Trophoblast cell (in vitro differentiated cells and primary cell): ENCODE data around the gene MACROD2.

ENCODE experiments used
- DNase-seq, 2 donors: peaks; one replicate each; pipeline ENCODE4 v3.0.0-alpha.2; 2016
- H2AFZ ChIP-seq: 2 replicates; pipeline ENCODE4 v1.6.1; 2013; ENCODE audit warnings: low read length, moderate library complexity, mild to moderate bottlenecking; ENCODE audit not compliant: insufficient read depth, poor library complexity
- H2AK5ac ChIP-seq: 2 replicates; pipeline ENCODE4 v1.6.1; 2013; ENCODE audit warnings: mild to moderate bottlenecking, low read length
- H2BK120ac ChIP-seq: 2 replicates; pipeline ENCODE4 v1.6.1; 2013; ENCODE audit warnings: low read length, mild to moderate bottlenecking, moderate library complexity; ENCODE audit not compliant: insufficient read depth, poor library complexity
- H2BK12ac ChIP-seq: 2 replicates; pipeline ENCODE4 v1.6.1; 2013; ENCODE audit warnings: mild to moderate bottlenecking, low read length, moderate library complexity
- H2BK5ac ChIP-seq: 2 replicates; pipeline ENCODE4 v1.6.1; 2013; ENCODE audit warnings: low read length, low read depth, moderate library complexity, mild to moderate bottlenecking; ENCODE audit not compliant: poor library complexity
- H3K14ac ChIP-seq: 2 replicates; pipeline ENCODE4 v1.6.1; 2013; ENCODE audit warnings: mild to moderate bottlenecking, low read length
- H3K18ac ChIP-seq: 2 replicates; pipeline ENCODE4 v1.6.1; 2013; ENCODE audit warnings: mild to moderate bottlenecking, low read length
- H3K23ac ChIP-seq: 2 replicates; pipeline ENCODE4 v1.6.1; 2013; ENCODE audit warnings: low read length
- H3K27ac ChIP-seq: 2 replicates; pipeline ENCODE4 v1.5.1; 2013; ENCODE audit warnings: low read depth, mild to moderate bottlenecking, inconsistent platforms, low read length, moderate library complexity
- H3K27me3 ChIP-seq: 2 replicates; pipeline ENCODE4 v1.6.1; 2013; ENCODE audit warnings: inconsistent platforms, mild to moderate bottlenecking, low read length, moderate library complexity; ENCODE audit not compliant: insufficient read depth
- H3K36me3 ChIP-seq, 2 experiments: 1 replicate in 1 of 2; 2 replicates in 1 of 2; pipeline ENCODE4 v1.6.1; 2013; ENCODE audit warnings: low read length in 2 of 2, mild to moderate bottlenecking in 2 of 2, moderate library complexity in 1 of 2; ENCODE audit not compliant: insufficient read depth in 2 of 2, control insufficient read depth in 1 of 2
- H3K4ac ChIP-seq: 2 replicates; pipeline ENCODE4 v1.6.1; 2013; ENCODE audit warnings: low read depth, mild to moderate bottlenecking, low read length, moderate library complexity
- H3K4me1 ChIP-seq, 2 experiments: 1 replicate in 1 of 2; 2 replicates in 1 of 2; pipeline ENCODE4 v1.6.1; 2013; ENCODE audit warnings: low read length in 2 of 2, mild to moderate bottlenecking in 2 of 2, moderate library complexity in 1 of 2; ENCODE audit not compliant: insufficient read depth in 2 of 2, control insufficient read depth in 1 of 2
- H3K4me2 ChIP-seq: 2 replicates; pipeline ENCODE4 v1.6.1; 2013; ENCODE audit warnings: inconsistent platforms, mild to moderate bottlenecking, low read length, moderate library complexity
- H3K4me3 ChIP-seq: 2 replicates; pipeline ENCODE4 v1.5.1; 2013; ENCODE audit warnings: mild to moderate bottlenecking, low read depth, low read length, inconsistent platforms
- H3K79me1 ChIP-seq: one replicate; pipeline ENCODE4 v1.6.1; 2013; ENCODE audit warnings: low read length
- H3K79me2 ChIP-seq: 2 replicates; pipeline ENCODE4 v1.6.1; 2013; ENCODE audit warnings: low read length, mild to moderate bottlenecking; ENCODE audit not compliant: control insufficient read depth, insufficient read depth, poor library complexity
- H3K9ac ChIP-seq: 2 replicates; pipeline ENCODE4 v1.6.1; 2013; ENCODE audit warnings: mild to moderate bottlenecking, low read length
- H3K9me3 ChIP-seq: 2 replicates; pipeline ENCODE4 v1.6.1; 2013; ENCODE audit warnings: low read depth, mild to moderate bottlenecking, control low read depth, inconsistent platforms, low read length; ENCODE audit not compliant: insufficient read depth
- H4K12ac ChIP-seq: 2 replicates; pipeline ENCODE4 v1.6.1; 2013; ENCODE audit warnings: low read depth, mild to moderate bottlenecking, low read length, moderate library complexity
- H4K8ac ChIP-seq: 2 replicates; pipeline ENCODE4 v1.6.1; 2013; ENCODE audit warnings: low read depth, mild to moderate bottlenecking, low read length, moderate library complexity
- H4K91ac ChIP-seq: one replicate; pipeline ENCODE4 v1.6.1; 2013; ENCODE audit warnings: low read depth, mild to moderate bottlenecking, low read length, moderate library complexity
- WGBS: extraction: QIAGEN DNeasy Blood & Tissue Kit; methylation state at CpG from one replicate; pipeline ENCODE4 v1.1.7; 2013; ENCODE audit warnings: missing lambda C conversion rate; ENCODE audit not compliant: insufficient read length, insufficient coverage; ENCODE audit errors: extremely low coverage; 5-methylcytosine and 5-hydroxymethylcytosine counted together

MACROD2 gene

GRCh38 chr20:15792855-15793254, 1797.5 kb downstream of the MACROD2 start:
- Histone ChIP-seq H4K8ac (no peak overlapping the region), H2BK5ac (no peak overlapping the region), H3K36me3 (no peaks in the 10 kb centered on the region), H3K79me2 (no peaks in the 10 kb centered on the region), H3K27me3 (no peaks in the 10 kb centered on the region), H3K27ac (no peak overlapping the region), H3K79me1 (no peaks in the 10 kb centered on the region), H3K4ac (no peak overlapping the region), H2BK12ac (no peak overlapping the region), H4K12ac (no peak overlapping the region), H2AK5ac (no peak overlapping the region), H3K4me3 (no peak overlapping the region), H3K14ac (no peak overlapping the region), H3K4me1 (no peaks in the 10 kb centered on the region), H2AFZ (no peak overlapping the region), H3K4me2 (no peak overlapping the region), H3K23ac (no peak overlapping the region), H4K91ac (no peak overlapping the region), H2BK120ac (no peak overlapping the region), H3K18ac (no peak overlapping the region), H3K9ac (no peak overlapping the region), H3K9me3 (no peaks in the 10 kb centered on the region)
- no CpG with 5 or more reads among the region's 7 CpGs for WGBS
- no peak for DNase-seq

- no peak overlapping the region for H2AK5ac ChIP-seq
- no CpG with 5 or more reads among the region's 5 CpGs for WGBS
- no peak overlapping the region for H3K23ac ChIP-seq
- no peak overlapping the region for H4K91ac ChIP-seq
- H3K9ac ChIP-seq: no peak overlapping the region
- no peak overlapping the region for H3K27ac ChIP-seq
- no peaks in the 10 kb centered on the region for H3K36me3 ChIP-seq
- H2AFZ ChIP-seq: no peak overlapping the region
- no peaks in the 10 kb centered on the region for H3K79me1 ChIP-seq
- no peak overlapping the region for H2BK12ac ChIP-seq
- H3K14ac ChIP-seq: no peak overlapping the region
- DNase-seq: no peak
- H3K4me1 ChIP-seq: no peaks in the 10 kb centered on the region
- H3K79me2 ChIP-seq: no peaks in the 10 kb centered on the region
- H3K9me3 ChIP-seq: no peaks in the 10 kb centered on the region
- no peak overlapping the region for H4K12ac ChIP-seq
- H3K18ac ChIP-seq: no peak overlapping the region
- no peak overlapping the region for H3K4ac ChIP-seq
- no peaks in the 10 kb centered on the region for H3K27me3 ChIP-seq
- no peak overlapping the region for H2BK120ac ChIP-seq
- no peak overlapping the region for H4K8ac ChIP-seq
- H3K4me2 ChIP-seq: no peak overlapping the region
- no peak overlapping the region for H2BK5ac ChIP-seq
- no peak overlapping the region for H3K4me3 ChIP-seq
These were observed 1799.1 kb downstream of the MACROD2 start for GRCh38 chr20:15794409-15794808.

GRCh38 chr20:15795305-15796019, 1800.1 kb downstream of the MACROD2 start:
- no peaks in the 10 kb centered on the region for H3K9me3 ChIP-seq
- no peak overlapping the region for H3K4me2 ChIP-seq

GRCh38 chr20:15799871-15800270, 1804.6 kb downstream of the MACROD2 start:
- H3K79me1 ChIP-seq: no peaks in the 10 kb centered on the region
- H3K27ac ChIP-seq: no peak overlapping the region
- no peak overlapping the region for H3K14ac ChIP-seq
- H3K36me3 ChIP-seq: no peaks in the 10 kb centered on the region
- no peaks in the 10 kb centered on the region for H3K9me3 ChIP-seq
- no peak overlapping the region for H3K4me2 ChIP-seq
- H3K4ac ChIP-seq: no peak overlapping the region
- no peak overlapping the region for H3K9ac ChIP-seq
- no peak overlapping the region for H4K91ac ChIP-seq
- H2BK120ac ChIP-seq: no peak overlapping the region
- no peak overlapping the region for H3K23ac ChIP-seq
- H3K79me2 ChIP-seq: no peaks in the 10 kb centered on the region
- H2AFZ ChIP-seq: no peak overlapping the region
- H3K4me3 ChIP-seq: no peak overlapping the region
- no peak overlapping the region for H4K12ac ChIP-seq
- no peak for DNase-seq
- H2BK12ac ChIP-seq: no peak overlapping the region
- H3K27me3 ChIP-seq: no peaks in the 10 kb centered on the region
- no peak overlapping the region for H3K18ac ChIP-seq
- no peak overlapping the region for H2AK5ac ChIP-seq
- H2BK5ac ChIP-seq: no peak overlapping the region
- H3K4me1 ChIP-seq: no peaks in the 10 kb centered on the region
- WGBS: no CpG with 5 or more reads among the region's 2 CpGs
- no peak overlapping the region for H4K8ac ChIP-seq

More at GRCh38 chr20:15795305-15796019, 1800.1 kb downstream of the MACROD2 start:
- Histone ChIP-seq H3K27me3 (no peaks in the 10 kb centered on the region), H3K36me3 (no peaks in the 10 kb centered on the region), H2BK120ac (no peak overlapping the region), H3K4me3 (no peak overlapping the region), H4K12ac (no peak overlapping the region), H4K91ac (no peak overlapping the region), H2BK5ac (no peak overlapping the region), H2AFZ (no peak overlapping the region), H3K14ac (no peak overlapping the region), H3K27ac (no peak overlapping the region), H3K79me2 (no peaks in the 10 kb centered on the region), H2AK5ac (no peak overlapping the region), H4K8ac (no peak overlapping the region), H3K4me1 (no peaks in the 10 kb centered on the region), H3K9ac (no peak overlapping the region), H3K23ac (no peak overlapping the region), H3K79me1 (no peaks in the 10 kb centered on the region), H2BK12ac (no peak overlapping the region), H3K4ac (no peak overlapping the region), H3K18ac (no peak overlapping the region)
- WGBS: no CpG with 5 or more reads among the region's 10 CpGs
- DNase-seq: no peak
